ENCODE results near the gene TNP1. TPM values are rescaled to one million over a fixed set of nuclear protein-coding genes. Genes with fewer than 3 reads are reported as not detected.
A peak's percentile ranks its signal among the peaks of the same experiment; 100 is the strongest.

TNP1 gene
- total and polyA plus RNA-seq, 9 donors = 0.27 to 1.2 (median 0.47) TPM; not detected in 5

- Histone ChIP-seq H3K4me1 (ENCODE audit: control insufficient read depth, insufficient read depth, low read length) (peaks cover 10% of the 10 kb centered on the region), H3K27me3 (ENCODE audit: control insufficient read depth, insufficient read depth, low read length) (no peaks in the 10 kb centered on the region), H3K9me3 (replicated peaks; ENCODE audit: control insufficient read depth, low read depth, low read length) (no peaks in the 10 kb centered on the region), H3K27ac (ENCODE audit: low read length) (no peak overlapping the region), H3K36me3 (ENCODE audit: control insufficient read depth, insufficient read depth, low read length) (no peaks in the 10 kb centered on the region), H3K4me3 (ENCODE audit: low read length) (no peak overlapping the region)
- no peak for DNase-seq
- WGBS (ENCODE audit: insufficient coverage) = 44% methylated on average over 3 of the region's 8 CpGs
Observed at GRCh38 chr2:216862628-216863398, 2.9 kb upstream of the TNP1 start.

GRCh38 chr2:216860426-216861137, 718 bp upstream of the TNP1 start:
- Histone ChIP-seq H3K9me3 (replicated peaks; ENCODE audit: control insufficient read depth, low read depth, low read length) (no peaks in the 10 kb centered on the region), H3K4me3 (ENCODE audit: low read length) (no peak overlapping the region), H3K36me3 (ENCODE audit: control insufficient read depth, insufficient read depth, low read length) (no peaks in the 10 kb centered on the region), H3K27me3 (ENCODE audit: control insufficient read depth, insufficient read depth, low read length) (no peaks in the 10 kb centered on the region), H3K4me1 (ENCODE audit: control insufficient read depth, insufficient read depth, low read length) (peaks cover 24% of the 10 kb centered on the region), H3K27ac (ENCODE audit: low read length) (no peak overlapping the region)
- peak; percentile 51 for DNase-seq
- no CpG with 5 or more reads among the region's 2 CpGs for WGBS (ENCODE audit: insufficient coverage)

GRCh38 chr2:216858312-216858711, 1.6 kb downstream of the TNP1 start:
- H3K36me3 ChIP-seq (ENCODE audit: control insufficient read depth, insufficient read depth, low read length) = no peaks in the 10 kb centered on the region
- H3K4me1 ChIP-seq (ENCODE audit: control insufficient read depth, insufficient read depth, low read length) = peaks cover 32% of the 10 kb centered on the region
- H3K27me3 ChIP-seq (ENCODE audit: control insufficient read depth, insufficient read depth, low read length) = no peaks in the 10 kb centered on the region
- no peaks in the 10 kb centered on the region for H3K9me3 ChIP-seq (replicated peaks; ENCODE audit: control insufficient read depth, low read depth, low read length)
- no CpG with 5 or more reads among the region's 3 CpGs for WGBS (ENCODE audit: insufficient coverage)
- no peak overlapping the region for H3K27ac ChIP-seq (ENCODE audit: low read length)
- DNase-seq = no peak
- H3K4me3 ChIP-seq (ENCODE audit: low read length) = no peak overlapping the region

- 67% methylated on average over 1 of the region's 3 CpGs for WGBS (ENCODE audit: insufficient coverage)
- H3K9me3 ChIP-seq (replicated peaks; ENCODE audit: control insufficient read depth, low read depth, low read length) = no peaks in the 10 kb centered on the region
- no peaks in the 10 kb centered on the region for H3K36me3 ChIP-seq (ENCODE audit: control insufficient read depth, insufficient read depth, low read length)
- H3K4me3 ChIP-seq (ENCODE audit: low read length) = no peak overlapping the region
- no peak for DNase-seq
- H3K27ac ChIP-seq (ENCODE audit: low read length) = no peak overlapping the region
- no peaks in the 10 kb centered on the region for H3K27me3 ChIP-seq (ENCODE audit: control insufficient read depth, insufficient read depth, low read length)
- peaks cover 32% of the 10 kb centered on the region for H3K4me1 ChIP-seq (ENCODE audit: control insufficient read depth, insufficient read depth, low read length)
Observed at GRCh38 chr2:216857131-216857550, 2.7 kb downstream of the TNP1 start.

GRCh38 chr2:216856406-216857065, 3.3 kb downstream of the TNP1 start:
- peaks cover 32% of the 10 kb centered on the region for H3K4me1 ChIP-seq (ENCODE audit: control insufficient read depth, insufficient read depth, low read length)
- no peaks in the 10 kb centered on the region for H3K27me3 ChIP-seq (ENCODE audit: control insufficient read depth, insufficient read depth, low read length)
- H3K27ac ChIP-seq (ENCODE audit: low read length) = no peak overlapping the region
- no peak overlapping the region for H3K4me3 ChIP-seq (ENCODE audit: low read length)
- H3K9me3 ChIP-seq (replicated peaks; ENCODE audit: control insufficient read depth, low read depth, low read length) = no peaks in the 10 kb centered on the region
- 80% methylated on average over 1 of the region's 5 CpGs for WGBS (ENCODE audit: insufficient coverage)
- peak; percentile 29 for DNase-seq
- H3K36me3 ChIP-seq (ENCODE audit: control insufficient read depth, insufficient read depth, low read length) = no peaks in the 10 kb centered on the region

- 62% methylated on average over 2 of the region's 3 CpGs for WGBS (ENCODE audit: insufficient coverage)
- Histone ChIP-seq H3K4me3 (ENCODE audit: low read length) (no peak overlapping the region), H3K4me1 (ENCODE audit: control insufficient read depth, insufficient read depth, low read length) (peaks cover 30% of the 10 kb centered on the region), H3K9me3 (replicated peaks; ENCODE audit: control insufficient read depth, low read depth, low read length) (no peaks in the 10 kb centered on the region), H3K27ac (ENCODE audit: low read length) (no peak overlapping the region), H3K36me3 (ENCODE audit: control insufficient read depth, insufficient read depth, low read length) (no peaks in the 10 kb centered on the region), H3K27me3 (ENCODE audit: control insufficient read depth, insufficient read depth, low read length) (no peaks in the 10 kb centered on the region)
- DNase-seq = peak; percentile 68
Observed at GRCh38 chr2:216855605-216856004, 4.3 kb downstream of the TNP1 start.

- no peak overlapping the region for H3K27ac ChIP-seq (ENCODE audit: low read length)
- no peak for DNase-seq
Observed at GRCh38 chr2:216855079-216855478, 4.8 kb downstream of the TNP1 start.

GRCh38 chr2:216851486-216852090, 8.3 kb downstream of the TNP1 start:
- WGBS (ENCODE audit: insufficient coverage) = no CpG with 5 or more reads among the region's 1 CpG
- Histone ChIP-seq H3K27me3 (ENCODE audit: control insufficient read depth, insufficient read depth, low read length) (no peaks in the 10 kb centered on the region), H3K4me3 (ENCODE audit: low read length) (no peak overlapping the region)

More at GRCh38 chr2:216855079-216855478, 4.8 kb downstream of the TNP1 start:
- no peaks in the 10 kb centered on the region for H3K36me3 ChIP-seq (ENCODE audit: control insufficient read depth, insufficient read depth, low read length)
- H3K27me3 ChIP-seq (ENCODE audit: control insufficient read depth, insufficient read depth, low read length) = no peaks in the 10 kb centered on the region
- 89% methylated on average over 4 of the region's 4 CpGs for WGBS (ENCODE audit: insufficient coverage)
- no peak overlapping the region for H3K4me3 ChIP-seq (ENCODE audit: low read length)
- no peaks in the 10 kb centered on the region for H3K9me3 ChIP-seq (replicated peaks; ENCODE audit: control insufficient read depth, low read depth, low read length)
- H3K4me1 ChIP-seq (ENCODE audit: control insufficient read depth, insufficient read depth, low read length) = peaks cover 31% of the 10 kb centered on the region

GRCh38 chr2:216850665-216851322, 9.1 kb downstream of the TNP1 start:
- WGBS (ENCODE audit: insufficient coverage) = no CpG with 5 or more reads among the region's 6 CpGs
- Histone ChIP-seq H3K4me3 (ENCODE audit: low read length) (no peak overlapping the region), H3K4me1 (ENCODE audit: control insufficient read depth, insufficient read depth, low read length) (peaks cover 16% of the 10 kb centered on the region), H3K9me3 (replicated peaks; ENCODE audit: control insufficient read depth, low read depth, low read length) (no peaks in the 10 kb centered on the region), H3K27me3 (ENCODE audit: control insufficient read depth, insufficient read depth, low read length) (no peaks in the 10 kb centered on the region), H3K27ac (ENCODE audit: low read length) (no peak overlapping the region), H3K36me3 (ENCODE audit: control insufficient read depth, insufficient read depth, low read length) (no peaks in the 10 kb centered on the region)
- DNase-seq = peak; percentile 48

More at GRCh38 chr2:216851486-216852090, 8.3 kb downstream of the TNP1 start:
- Histone ChIP-seq H3K9me3 (replicated peaks; ENCODE audit: control insufficient read depth, low read depth, low read length) (no peaks in the 10 kb centered on the region), H3K36me3 (ENCODE audit: control insufficient read depth, insufficient read depth, low read length) (no peaks in the 10 kb centered on the region), H3K27ac (ENCODE audit: low read length) (no peak overlapping the region), H3K4me1 (ENCODE audit: control insufficient read depth, insufficient read depth, low read length) (peaks cover 19% of the 10 kb centered on the region)
- no peak for DNase-seq
